ENCODE data around the gene MOB3A. TPM values are rescaled to one million over a fixed set of nuclear protein-coding genes. Genes with fewer than 3 reads are reported as not detected.

The MOB3A gene
- total and polyA plus RNA-seq, 4 donors, result 12.5 to 43.6 (median 28.3) TPM

DNA sequence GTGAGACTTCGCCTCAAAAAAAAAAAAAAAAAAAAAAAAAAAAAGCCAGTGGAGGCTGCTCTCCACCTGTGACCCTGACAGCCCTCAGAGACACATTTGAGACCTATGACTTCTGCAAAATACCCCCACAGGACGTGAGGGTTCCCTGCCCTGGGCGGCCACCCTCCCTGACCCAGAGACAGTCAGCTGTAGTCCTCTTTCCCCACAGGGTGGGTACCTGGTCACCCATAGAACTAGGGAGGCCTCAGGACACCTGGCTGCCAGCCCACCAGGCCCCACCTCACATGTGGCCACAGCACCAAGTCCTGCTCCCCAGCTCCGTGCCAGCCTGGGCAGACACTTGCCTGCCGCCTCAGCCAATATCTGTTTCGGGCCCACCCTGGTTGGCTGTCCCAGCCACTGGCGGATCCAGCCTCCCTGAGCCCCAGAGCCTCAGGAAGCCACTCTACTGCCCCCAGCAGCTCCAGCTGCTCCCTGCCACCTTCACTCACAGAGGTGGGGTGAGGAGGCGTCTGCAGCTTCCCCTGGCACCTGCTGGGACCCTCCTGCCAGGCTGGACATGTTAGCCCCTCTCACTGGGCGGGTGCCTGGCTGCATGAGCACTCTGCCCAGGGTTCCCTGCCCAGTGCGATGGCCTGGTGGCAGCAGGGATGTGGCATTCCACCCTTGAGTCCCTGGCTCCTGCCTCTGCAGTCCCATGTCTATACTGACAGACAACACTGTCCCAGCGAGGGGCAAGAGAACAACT, 52.0 kb downstream of the MOB3A start:
- H3K4me3 ChIP-seq (ENCODE audit: low read length in 2 of 2), result no peak overlapping the region
- 76 to 84% methylated on average over 11 of the region's 11 CpGs for WGBS, 2 donors
- no peaks in the 10 kb centered on the region for H3K27me3 ChIP-seq (ENCODE audit: control insufficient read depth in 1 of 2, insufficient read depth in 2 of 2, low read length in 1 of 2)
- intact Hi-C loops (cut with DNase I), result no loop called here
- peaks cover 0 to 4% of the 10 kb centered on the region in 2 donors for H3K4me1 ChIP-seq (ENCODE audit: control insufficient read depth in 1 of 2, insufficient read depth in 2 of 2, low read length in 2 of 2)
- H3K9me3 ChIP-seq (ENCODE audit: control insufficient read depth, low read length), result no peaks in the 10 kb centered on the region
- H3K36me3 ChIP-seq (ENCODE audit: control insufficient read depth in 1 of 2, insufficient read depth in 2 of 2, low read length in 1 of 2), result peaks cover 0 to 3% of the 10 kb centered on the region in 2 donors
- peak in 1 of 2 donors; percentile 50 for DNase-seq
- ATAC-seq (ENCODE audit: low FRiP score), result no peak
- H3K27ac ChIP-seq (ENCODE audit: low read depth in 1 of 2, low read length in 2 of 2), result no peak overlapping the region

DNA sequence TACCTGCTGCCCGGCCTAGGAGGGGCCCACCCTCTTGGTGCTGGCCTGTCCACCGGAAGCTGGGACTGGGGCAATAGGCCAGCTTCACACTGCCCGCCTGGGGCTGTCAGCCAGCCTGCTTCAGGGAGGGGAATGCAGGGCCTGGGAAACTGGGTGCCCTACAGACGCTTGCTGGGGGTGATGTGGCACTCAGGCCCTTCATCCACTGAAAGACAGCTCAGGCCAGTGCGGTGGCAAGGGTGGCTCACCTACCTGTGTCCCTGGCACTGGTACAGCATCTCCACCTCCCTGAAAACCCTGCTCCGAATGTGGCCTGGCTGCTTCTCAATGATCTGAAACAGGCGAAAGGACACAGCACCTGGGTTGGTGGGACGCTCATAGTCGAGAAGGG, 52.9 kb downstream of the MOB3A start:
- peak overlapping the region in 1 of 2 donors; percentile 73 for H3K27ac ChIP-seq (ENCODE audit: low read depth in 1 of 2, low read length in 2 of 2)
- ATAC-seq (ENCODE audit: low FRiP score) (no peak), DNase-seq (peak; percentile 53 to 72)
- intact Hi-C loops (cut with DNase I), result no loop called here
- no peak overlapping the region for H3K4me3 ChIP-seq (ENCODE audit: low read length in 2 of 2)
- H3K27me3 ChIP-seq (ENCODE audit: control insufficient read depth in 1 of 2, insufficient read depth in 2 of 2, low read length in 1 of 2), result no peaks in the 10 kb centered on the region
- H3K9me3 ChIP-seq (ENCODE audit: control insufficient read depth, low read length), result no peaks in the 10 kb centered on the region
- peaks cover 0 to 3% of the 10 kb centered on the region in 2 donors for H3K36me3 ChIP-seq (ENCODE audit: control insufficient read depth in 1 of 2, insufficient read depth in 2 of 2, low read length in 1 of 2)
- WGBS, 2 donors, result 50 to 54% methylated on average over 9 of the region's 9 CpGs
- H3K4me1 ChIP-seq (ENCODE audit: control insufficient read depth in 1 of 2, insufficient read depth in 2 of 2, low read length in 2 of 2), result peaks cover 0 to 4% of the 10 kb centered on the region in 2 donors

DNA sequence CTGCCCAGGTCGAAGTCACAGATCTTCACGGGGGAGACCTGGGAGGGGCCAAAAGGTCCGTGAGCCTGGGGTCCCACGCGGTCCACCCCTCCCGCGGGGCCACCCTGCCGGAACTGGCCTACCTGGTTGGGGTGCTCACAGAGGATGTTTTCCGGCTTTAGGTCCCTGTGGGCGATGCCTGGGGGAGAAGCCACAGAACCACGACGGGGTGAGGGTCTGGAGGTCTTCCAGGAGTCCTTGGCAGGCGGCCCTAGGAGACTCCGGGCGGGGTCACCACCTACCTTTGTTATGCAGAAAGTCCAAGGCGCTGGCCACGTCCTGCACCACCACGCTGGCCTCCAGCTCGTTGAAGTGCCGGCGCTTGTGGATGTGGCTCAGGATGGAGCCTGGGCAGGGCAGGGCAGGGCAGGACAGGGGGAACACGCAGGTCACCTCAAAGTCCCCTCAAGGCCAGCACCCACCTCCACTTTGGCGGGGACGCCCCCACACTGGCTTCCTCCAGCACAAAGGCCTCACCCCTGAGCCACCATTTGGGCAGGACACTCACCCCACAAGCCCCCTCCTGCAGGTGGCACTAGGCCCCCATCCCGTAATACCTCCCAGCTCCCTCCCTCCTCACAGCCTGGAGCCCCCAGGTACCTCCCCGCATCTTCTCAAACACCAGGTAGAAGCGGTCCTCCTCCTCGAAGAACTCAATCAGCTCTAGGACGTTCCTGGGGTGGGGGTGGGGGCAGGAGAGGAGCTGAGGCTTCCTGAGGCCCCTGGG, 53.5 kb downstream of the MOB3A start:
- Histone ChIP-seq H3K9me3 (ENCODE audit: control insufficient read depth, low read length) (no peaks in the 10 kb centered on the region), H3K4me3 (ENCODE audit: low read length in 2 of 2) (peak overlapping the region in 1 of 2 donors; percentile 4), H3K27ac (ENCODE audit: low read depth in 1 of 2, low read length in 2 of 2) (peak overlapping the region in 1 of 2 donors; percentile 73), H3K36me3 (ENCODE audit: control insufficient read depth in 1 of 2, insufficient read depth in 2 of 2, low read length in 1 of 2) (peaks cover 0 to 3% of the 10 kb centered on the region in 2 donors), H3K4me1 (ENCODE audit: control insufficient read depth in 1 of 2, insufficient read depth in 2 of 2, low read length in 2 of 2) (peaks cover 0 to 3% of the 10 kb centered on the region in 2 donors), H3K27me3 (ENCODE audit: control insufficient read depth in 1 of 2, insufficient read depth in 2 of 2, low read length in 1 of 2) (no peaks in the 10 kb centered on the region)
- ATAC-seq (ENCODE audit: low FRiP score) (peak; percentile 2), DNase-seq (peak; percentile 60 to 82)
- intact Hi-C loops (cut with DNase I), result no loop called here
- 25 to 27% methylated on average over 29 of the region's 29 CpGs for WGBS, 2 donors

DNA sequence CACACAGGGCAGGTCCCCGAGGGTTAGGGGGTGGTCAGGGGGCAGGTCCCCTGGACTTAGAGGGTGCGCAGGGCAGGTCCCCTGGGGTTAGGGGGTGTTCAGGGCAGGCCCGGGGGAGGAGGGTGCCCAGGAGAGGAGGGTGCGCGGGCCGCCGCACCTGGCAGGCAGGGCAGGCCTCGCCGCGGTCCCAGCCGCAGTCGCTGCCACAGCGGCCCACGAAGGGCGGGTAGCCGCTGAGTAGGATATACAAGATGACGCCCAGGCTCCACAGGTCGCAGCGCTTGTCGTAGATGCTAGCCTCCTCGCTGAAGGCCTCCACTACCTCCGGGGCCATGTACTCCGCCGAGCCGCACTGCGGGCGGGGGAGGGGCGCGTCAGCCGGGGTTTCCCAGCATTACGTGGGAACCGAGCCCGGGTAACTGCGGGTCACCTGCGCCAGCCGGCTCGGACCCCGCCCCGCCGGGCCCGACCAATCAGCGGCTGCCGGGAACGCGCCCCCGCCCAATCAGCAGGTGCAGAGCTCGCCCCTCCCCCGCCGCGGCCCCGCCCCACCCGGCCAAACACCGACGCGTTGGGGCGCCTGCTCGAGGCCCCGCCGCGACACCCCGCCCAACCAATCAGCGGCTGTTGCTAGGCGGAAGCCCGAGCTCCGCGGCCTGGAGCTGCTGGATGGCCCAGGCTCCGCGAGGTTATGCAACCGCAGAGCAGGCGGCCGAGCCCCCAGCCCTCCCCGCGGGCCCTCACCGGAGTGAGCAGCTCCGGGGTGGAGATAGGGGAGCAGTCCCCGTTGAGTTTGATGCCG, 54.2 kb downstream of the MOB3A start:
- Histone ChIP-seq H3K27ac (ENCODE audit: low read depth in 1 of 2, low read length in 2 of 2) (peak overlapping the region; percentile 31 to 73), H3K27me3 (ENCODE audit: control insufficient read depth in 1 of 2, insufficient read depth in 2 of 2, low read length in 1 of 2) (no peaks in the 10 kb centered on the region), H3K9me3 (ENCODE audit: control insufficient read depth, low read length) (no peaks in the 10 kb centered on the region), H3K36me3 (ENCODE audit: control insufficient read depth in 1 of 2, insufficient read depth in 2 of 2, low read length in 1 of 2) (peaks cover 0 to 3% of the 10 kb centered on the region in 2 donors), H3K4me1 (ENCODE audit: control insufficient read depth in 1 of 2, insufficient read depth in 2 of 2, low read length in 2 of 2) (no peaks in the 10 kb centered on the region), H3K4me3 (ENCODE audit: low read length in 2 of 2) (peak overlapping the region in 1 of 2 donors; percentile 4)
- ATAC-seq (ENCODE audit: low FRiP score), result peak; percentile 93
- WGBS, 2 donors, result 13 to 18% methylated on average over 43 to 77 of the region's 77 CpGs
- peak; percentile 99 to 100 for DNase-seq
- intact Hi-C loops (cut with DNase I), result no loop called here

DNA sequence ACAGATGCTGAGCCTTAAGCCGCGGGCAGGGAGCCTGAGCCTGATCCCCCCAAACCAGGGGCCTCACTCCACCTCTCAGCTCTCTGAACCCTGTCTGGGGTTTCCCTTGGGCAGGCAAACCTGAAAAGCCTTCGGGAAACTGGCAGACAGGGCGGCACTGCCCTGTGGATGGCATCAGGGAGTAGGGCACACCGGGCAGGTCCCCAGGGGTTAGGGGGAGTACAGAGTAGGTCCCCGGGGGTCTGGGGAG, 54.8 kb downstream of the MOB3A start:
- no peaks in the 10 kb centered on the region for H3K9me3 ChIP-seq (ENCODE audit: control insufficient read depth, low read length)
- WGBS, 2 donors, result 77 to 81% methylated on average over 6 of the region's 6 CpGs
- intact Hi-C loops (cut with DNase I), result no loop called here
- H3K36me3 ChIP-seq (ENCODE audit: control insufficient read depth in 1 of 2, insufficient read depth in 2 of 2, low read length in 1 of 2), result peaks cover 0 to 3% of the 10 kb centered on the region in 2 donors
- H3K4me1 ChIP-seq (ENCODE audit: control insufficient read depth in 1 of 2, insufficient read depth in 2 of 2, low read length in 2 of 2), result no peaks in the 10 kb centered on the region
- H3K27ac ChIP-seq (ENCODE audit: low read depth in 1 of 2, low read length in 2 of 2), result peak overlapping the region; percentile 31 to 49
- ATAC-seq (ENCODE audit: low FRiP score) (no peak), DNase-seq (no peak)
- H3K27me3 ChIP-seq (ENCODE audit: control insufficient read depth in 1 of 2, insufficient read depth in 2 of 2, low read length in 1 of 2), result no peaks in the 10 kb centered on the region
- H3K4me3 ChIP-seq (ENCODE audit: low read length in 2 of 2), result no peak overlapping the region

DNA sequence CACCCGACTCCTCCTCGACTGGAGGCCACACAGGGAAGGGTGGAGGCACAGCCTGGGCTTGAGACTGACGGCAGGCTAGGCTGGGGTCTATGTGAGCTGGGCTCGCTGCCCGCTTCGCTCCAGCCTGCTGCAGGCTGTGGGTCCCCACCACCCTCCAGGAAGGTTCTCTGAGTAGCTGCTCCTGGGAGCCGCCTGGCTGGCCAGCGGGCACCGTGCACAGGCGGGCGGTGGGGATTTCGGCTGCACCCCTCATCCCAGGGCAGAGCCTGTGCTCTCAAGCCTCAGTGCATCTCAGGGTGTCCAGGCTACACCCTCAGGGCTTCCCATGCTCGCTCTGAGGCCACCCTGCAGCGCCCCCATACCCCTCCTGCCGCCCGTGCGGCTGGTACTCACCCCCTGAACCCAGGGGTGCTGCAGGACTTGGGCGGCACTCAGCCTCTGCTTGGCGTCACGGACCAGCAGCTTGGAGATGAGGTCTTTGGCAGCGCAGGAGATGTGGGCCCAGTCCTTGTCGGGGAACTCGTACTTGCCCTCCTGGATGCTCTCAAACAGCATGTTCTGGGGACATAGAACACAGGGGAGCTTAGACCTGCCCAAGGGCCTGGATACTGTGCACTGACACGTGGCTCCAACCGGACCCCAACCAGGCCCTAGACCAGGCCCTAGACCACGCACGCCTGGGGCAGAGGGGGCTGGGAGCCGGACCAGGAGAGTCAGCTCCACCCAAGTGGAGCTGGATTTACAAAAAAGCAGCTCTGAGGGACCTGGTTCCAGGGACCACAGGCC, 55.3 kb downstream of the MOB3A start:
- Histone ChIP-seq H3K27ac (ENCODE audit: low read depth in 1 of 2, low read length in 2 of 2) (peak overlapping the region in 1 of 2 donors; percentile 49), H3K27me3 (ENCODE audit: control insufficient read depth in 1 of 2, insufficient read depth in 2 of 2, low read length in 1 of 2) (no peaks in the 10 kb centered on the region), H3K36me3 (ENCODE audit: control insufficient read depth in 1 of 2, insufficient read depth in 2 of 2, low read length in 1 of 2) (peaks cover 0 to 3% of the 10 kb centered on the region in 2 donors), H3K9me3 (ENCODE audit: control insufficient read depth, low read length) (no peaks in the 10 kb centered on the region), H3K4me3 (ENCODE audit: low read length in 2 of 2) (no peak overlapping the region), H3K4me1 (ENCODE audit: control insufficient read depth in 1 of 2, insufficient read depth in 2 of 2, low read length in 2 of 2) (no peaks in the 10 kb centered on the region)
- intact Hi-C loops (cut with DNase I), result no loop called here
- ATAC-seq (ENCODE audit: low FRiP score), result no peak
- WGBS, 2 donors, result 85 to 86% methylated on average over 28 of the region's 28 CpGs
- peak in 1 of 2 donors; percentile 50 for DNase-seq

DNA sequence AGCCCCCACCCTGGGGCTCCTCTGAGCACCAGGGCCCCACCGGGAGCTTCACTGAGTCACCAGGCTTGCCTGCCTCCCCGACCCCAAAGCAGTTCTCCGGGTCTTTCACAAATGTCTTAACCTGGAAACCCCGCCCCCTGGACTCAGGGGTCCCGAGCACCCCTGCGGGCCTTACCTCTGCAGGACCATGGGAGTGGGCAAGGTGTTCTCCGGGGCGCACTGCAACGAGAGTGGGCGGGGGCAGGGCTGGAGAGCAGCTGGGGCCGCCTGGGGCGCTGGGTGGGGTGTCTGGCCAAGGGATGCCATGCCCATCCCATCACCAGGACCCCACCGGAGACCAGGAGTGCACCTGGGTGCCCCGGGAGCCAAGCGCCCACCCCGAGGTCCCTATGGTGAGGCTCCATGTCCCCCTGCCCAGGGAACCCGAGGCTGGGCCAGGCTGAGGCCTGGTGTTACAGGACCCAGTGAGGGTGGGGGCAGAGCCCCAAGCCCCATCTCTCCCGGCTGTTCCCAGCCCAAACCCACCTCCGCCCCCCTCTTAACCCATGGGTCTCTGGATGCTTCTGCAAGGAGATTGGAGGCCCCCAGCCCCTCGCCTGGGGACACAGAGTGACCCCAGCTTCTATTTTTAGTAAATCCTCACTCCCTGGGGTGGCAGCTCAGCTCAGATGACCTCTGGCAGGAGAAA, 56.0 kb downstream of the MOB3A start:
- H3K4me1 ChIP-seq (ENCODE audit: control insufficient read depth in 1 of 2, insufficient read depth in 2 of 2, low read length in 2 of 2), result no peaks in the 10 kb centered on the region
- H3K9me3 ChIP-seq (ENCODE audit: control insufficient read depth, low read length), result no peaks in the 10 kb centered on the region
- peaks cover 0 to 3% of the 10 kb centered on the region in 2 donors for H3K36me3 ChIP-seq (ENCODE audit: control insufficient read depth in 1 of 2, insufficient read depth in 2 of 2, low read length in 1 of 2)
- DNase-seq, result peak in 1 of 2 donors; percentile 50
- no peaks in the 10 kb centered on the region for H3K27me3 ChIP-seq (ENCODE audit: control insufficient read depth in 1 of 2, insufficient read depth in 2 of 2, low read length in 1 of 2)
- H3K27ac ChIP-seq (ENCODE audit: low read depth in 1 of 2, low read length in 2 of 2), result no peak overlapping the region
- no peak for ATAC-seq (ENCODE audit: low FRiP score)
- WGBS, 2 donors, result 84 to 88% methylated on average over 18 to 20 of the region's 20 CpGs
- intact Hi-C loops (cut with DNase I), result no loop called here
- H3K4me3 ChIP-seq (ENCODE audit: low read length in 2 of 2), result no peak overlapping the region
